RKO (cell line): ENCODE data around the gene ATP2C1.
"Not testable (repeated sequence)": the region's sequence is repeated elsewhere in the genome, so short reads cannot be mapped to it uniquely, and the experiment has no call there.

ENCODE experiments used
- DNase-seq: peaks from one replicate; pipeline ENCODE4 v3.0.0-alpha.2; 2016; ENCODE audit warnings: low spot score

ATP2C1 gene

GRCh38 chr3:130935761-130936492 lies 42.0 kb downstream of the ATP2C1 start:
- DNase-seq, result peak; percentile 27

GRCh38 chr3:130939753-130940152 lies 45.9 kb downstream of the ATP2C1 start:
- DNase-seq, result no peak

GRCh38 chr3:130941793-130942192 lies 47.9 kb downstream of the ATP2C1 start:
- DNase-seq, result no peak

GRCh38 chr3:130946882-130947281 lies 53.0 kb downstream of the ATP2C1 start:
- no peak for DNase-seq

- no peak for DNase-seq
Observed at GRCh38 chr3:130948001-130948773, 54.3 kb downstream of the ATP2C1 start.

- DNase-seq, result no peak
Observed at GRCh38 chr3:130948929-130949328, 55.0 kb downstream of the ATP2C1 start.

- no peak for DNase-seq
Observed at GRCh38 chr3:130950124-130950523, 56.2 kb downstream of the ATP2C1 start.

GRCh38 chr3:130950641-130951040 lies 56.8 kb downstream of the ATP2C1 start:
- no peak for DNase-seq

GRCh38 chr3:130955481-130955880 lies 61.6 kb downstream of the ATP2C1 start:
- no peak for DNase-seq

GRCh38 chr3:130956281-130956680 lies 62.4 kb downstream of the ATP2C1 start:
- no peak for DNase-seq

GRCh38 chr3:130956721-130957120 lies 62.8 kb downstream of the ATP2C1 start:
- DNase-seq, result no peak

- DNase-seq, result no peak
Observed at GRCh38 chr3:130960139-130960795, 66.4 kb downstream of the ATP2C1 start.

- no peak for DNase-seq
Observed at GRCh38 chr3:130961458-130961857, 67.6 kb downstream of the ATP2C1 start.

- DNase-seq, result no peak
Observed at GRCh38 chr3:130963444-130963843, 69.6 kb downstream of the ATP2C1 start.

GRCh38 chr3:130963878-130964277 lies 70.0 kb downstream of the ATP2C1 start:
- peak; percentile 63 for DNase-seq

GRCh38 chr3:130967281-130967680 lies 73.4 kb downstream of the ATP2C1 start:
- DNase-seq, result no peak

GRCh38 chr3:130968221-130968620 lies 74.3 kb downstream of the ATP2C1 start:
- DNase-seq, result no peak

- DNase-seq, result no peak
Observed at GRCh38 chr3:130969621-130970020, 75.7 kb downstream of the ATP2C1 start.

- DNase-seq, result no peak
Observed at GRCh38 chr3:130971208-130971607, 77.3 kb downstream of the ATP2C1 start.

- not testable (repeated sequence) for DNase-seq
Observed at GRCh38 chr3:130972592-130972991, 78.7 kb downstream of the ATP2C1 start.

GRCh38 chr3:130973406-130973805 lies 79.5 kb downstream of the ATP2C1 start:
- no peak for DNase-seq

- no peak for DNase-seq
Observed at GRCh38 chr3:130974201-130974600, 80.3 kb downstream of the ATP2C1 start.

GRCh38 chr3:130975251-130975650 lies 81.4 kb downstream of the ATP2C1 start:
- no peak for DNase-seq
